K562 (cell line): ENCODE measurements around the gene EPM2A. TPM values are rescaled to one million over a fixed set of nuclear protein-coding genes. Genes with fewer than 3 reads are reported as not detected.
A peak's percentile ranks its signal among the peaks of the same experiment; 100 is the strongest.

Experiments used
- ARNT ChIP-seq, 2 experiments: fragments of 450-650 bp; IDR thresholded peaks; 2 replicates each; pipeline ENCODE4 v1.6.1; 2016; ENCODE audit warnings: mild to moderate bottlenecking in 1 of 2
- BCLAF1 ChIP-seq, 2 experiments: fragments of 450-650 bp in 1 of 2; IDR thresholded peaks; 2 replicates each; pipeline ENCODE4 v1.6.1; 2011 to 2017; ENCODE audit warnings: low read depth in 2 of 2, antibody characterized with exemption in 1 of 2, borderline replicate concordance in 1 of 2, low read length in 1 of 2, mild to moderate bottlenecking in 1 of 2, mixed read lengths in 1 of 2; ENCODE audit not compliant: control insufficient read depth in 1 of 2
- PHF20 ChIP-seq: fragments of 450-650 bp; IDR thresholded peaks from 2 replicates; pipeline ENCODE4 v1.6.1; 2018; ENCODE audit not compliant: partially characterized antibody
- ZFP91 ChIP-seq: sonication (generic); formaldehyde crosslinking; IDR thresholded peaks from 2 replicates; pipeline ENCODE4 v1.8.0; 2022; ENCODE audit warnings: mild to moderate bottlenecking, missing genetic modification reagents
- ZNF23 ChIP-seq: fragments of 250-450 bp; sonication (Bioruptor Pico); IDR thresholded peaks from 2 replicates; pipeline ENCODE4 v1.4.0; 2020; ENCODE audit warnings: mild to moderate bottlenecking
- polyA plus RNA-seq, 8 experiments: library from polyadenylated mRNA; depleted of rRNA in 4 of 8; stranded (reverse) in 5 of 8; unstranded in 3 of 8; fragments of >200 nt; fragmentation: Nextera tagmentation in 2 of 8; fragmentation: Illumina TruSeq in 1 of 8; extraction: Ambion mirVana in 2 of 8; extraction: Trizol in 1 of 8; gene quantifications; 2 replicates each; pipeline versions ENCODE4 v1.2.1 to v1.2.3, GENCODE V29; 2011 to 2014; ENCODE audit warnings: inconsistent platforms in 1 of 8, missing spikeins in 1 of 8
- total RNA-seq, 7 experiments: library from RNA; depleted of rRNA in 6 of 7; stranded (reverse); fragments of >200 nt in 6 of 7; fragmentation: Illumina TruSeq in 2 of 7; extraction: Trizol in 2 of 7; gene quantifications; 2 replicates each; pipeline versions ENCODE4 v1.2.1 to v1.2.3, GENCODE V29; 2011 to 2021; ENCODE audit warnings: low replicate concordance in 1 of 7
- TF ChIP-seq, protein P1 (sequence below): fragments of 450-650 bp; IDR thresholded peaks from 2 replicates; pipeline ENCODE4 v1.6.1; 2016; ENCODE audit warnings: mild to moderate bottlenecking, moderate library complexity
- TF ChIP-seq, protein P2 (sequence below): fragments of 250-450 bp; sonication (Bioruptor Pico); IDR thresholded peaks from 2 replicates; pipeline ENCODE4 v1.4.0; 2020; ENCODE audit warnings: borderline replicate concordance

EPM2A gene
- total and polyA plus RNA-seq, 9 of the 15 experiments (the other 6 are each of a cell fraction or from before 2014, with no cell fraction given): 0.35 to 5.3 (median 2.5) TPM

DNA sequence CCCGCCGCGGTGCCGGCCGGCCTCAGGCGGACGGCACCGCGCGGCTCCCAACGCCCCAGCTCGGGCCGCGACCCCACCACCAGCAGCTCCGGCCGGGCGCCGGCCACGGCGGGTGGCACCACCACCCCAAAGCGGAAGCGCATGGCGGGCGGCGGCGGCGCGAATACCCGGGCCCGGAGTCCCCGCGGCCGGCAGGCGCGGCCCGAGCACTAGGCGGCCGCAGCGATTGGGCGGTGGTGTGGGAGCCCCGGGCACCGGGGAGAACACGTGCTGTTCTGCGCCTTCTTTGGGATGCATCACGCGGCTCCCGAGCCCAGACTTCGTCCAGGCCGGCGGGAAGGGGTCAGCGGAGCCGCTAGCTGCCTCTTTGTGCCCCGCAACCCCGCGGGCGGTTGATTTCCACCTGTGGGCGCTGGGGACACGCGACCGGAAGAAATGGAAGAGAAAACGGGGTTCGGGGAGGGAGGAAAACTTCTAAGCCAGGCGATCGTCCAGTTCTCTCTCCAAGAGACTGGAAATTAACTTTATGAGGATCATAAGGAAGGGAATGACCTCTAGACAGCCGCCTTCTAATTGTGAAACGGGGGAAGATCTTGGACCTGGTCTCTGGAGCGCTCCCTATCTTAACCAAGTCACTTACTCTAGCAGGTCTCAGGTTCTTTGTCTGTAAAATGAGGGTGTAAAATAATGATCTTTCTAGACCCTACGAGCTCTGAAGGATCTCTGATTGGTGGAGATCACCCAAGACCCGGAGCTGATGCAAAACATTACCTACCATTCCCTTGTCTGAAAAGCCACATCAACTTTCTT is at the start of gene EPM2A (continued):
- TF ChIP-seq, protein P1, sequence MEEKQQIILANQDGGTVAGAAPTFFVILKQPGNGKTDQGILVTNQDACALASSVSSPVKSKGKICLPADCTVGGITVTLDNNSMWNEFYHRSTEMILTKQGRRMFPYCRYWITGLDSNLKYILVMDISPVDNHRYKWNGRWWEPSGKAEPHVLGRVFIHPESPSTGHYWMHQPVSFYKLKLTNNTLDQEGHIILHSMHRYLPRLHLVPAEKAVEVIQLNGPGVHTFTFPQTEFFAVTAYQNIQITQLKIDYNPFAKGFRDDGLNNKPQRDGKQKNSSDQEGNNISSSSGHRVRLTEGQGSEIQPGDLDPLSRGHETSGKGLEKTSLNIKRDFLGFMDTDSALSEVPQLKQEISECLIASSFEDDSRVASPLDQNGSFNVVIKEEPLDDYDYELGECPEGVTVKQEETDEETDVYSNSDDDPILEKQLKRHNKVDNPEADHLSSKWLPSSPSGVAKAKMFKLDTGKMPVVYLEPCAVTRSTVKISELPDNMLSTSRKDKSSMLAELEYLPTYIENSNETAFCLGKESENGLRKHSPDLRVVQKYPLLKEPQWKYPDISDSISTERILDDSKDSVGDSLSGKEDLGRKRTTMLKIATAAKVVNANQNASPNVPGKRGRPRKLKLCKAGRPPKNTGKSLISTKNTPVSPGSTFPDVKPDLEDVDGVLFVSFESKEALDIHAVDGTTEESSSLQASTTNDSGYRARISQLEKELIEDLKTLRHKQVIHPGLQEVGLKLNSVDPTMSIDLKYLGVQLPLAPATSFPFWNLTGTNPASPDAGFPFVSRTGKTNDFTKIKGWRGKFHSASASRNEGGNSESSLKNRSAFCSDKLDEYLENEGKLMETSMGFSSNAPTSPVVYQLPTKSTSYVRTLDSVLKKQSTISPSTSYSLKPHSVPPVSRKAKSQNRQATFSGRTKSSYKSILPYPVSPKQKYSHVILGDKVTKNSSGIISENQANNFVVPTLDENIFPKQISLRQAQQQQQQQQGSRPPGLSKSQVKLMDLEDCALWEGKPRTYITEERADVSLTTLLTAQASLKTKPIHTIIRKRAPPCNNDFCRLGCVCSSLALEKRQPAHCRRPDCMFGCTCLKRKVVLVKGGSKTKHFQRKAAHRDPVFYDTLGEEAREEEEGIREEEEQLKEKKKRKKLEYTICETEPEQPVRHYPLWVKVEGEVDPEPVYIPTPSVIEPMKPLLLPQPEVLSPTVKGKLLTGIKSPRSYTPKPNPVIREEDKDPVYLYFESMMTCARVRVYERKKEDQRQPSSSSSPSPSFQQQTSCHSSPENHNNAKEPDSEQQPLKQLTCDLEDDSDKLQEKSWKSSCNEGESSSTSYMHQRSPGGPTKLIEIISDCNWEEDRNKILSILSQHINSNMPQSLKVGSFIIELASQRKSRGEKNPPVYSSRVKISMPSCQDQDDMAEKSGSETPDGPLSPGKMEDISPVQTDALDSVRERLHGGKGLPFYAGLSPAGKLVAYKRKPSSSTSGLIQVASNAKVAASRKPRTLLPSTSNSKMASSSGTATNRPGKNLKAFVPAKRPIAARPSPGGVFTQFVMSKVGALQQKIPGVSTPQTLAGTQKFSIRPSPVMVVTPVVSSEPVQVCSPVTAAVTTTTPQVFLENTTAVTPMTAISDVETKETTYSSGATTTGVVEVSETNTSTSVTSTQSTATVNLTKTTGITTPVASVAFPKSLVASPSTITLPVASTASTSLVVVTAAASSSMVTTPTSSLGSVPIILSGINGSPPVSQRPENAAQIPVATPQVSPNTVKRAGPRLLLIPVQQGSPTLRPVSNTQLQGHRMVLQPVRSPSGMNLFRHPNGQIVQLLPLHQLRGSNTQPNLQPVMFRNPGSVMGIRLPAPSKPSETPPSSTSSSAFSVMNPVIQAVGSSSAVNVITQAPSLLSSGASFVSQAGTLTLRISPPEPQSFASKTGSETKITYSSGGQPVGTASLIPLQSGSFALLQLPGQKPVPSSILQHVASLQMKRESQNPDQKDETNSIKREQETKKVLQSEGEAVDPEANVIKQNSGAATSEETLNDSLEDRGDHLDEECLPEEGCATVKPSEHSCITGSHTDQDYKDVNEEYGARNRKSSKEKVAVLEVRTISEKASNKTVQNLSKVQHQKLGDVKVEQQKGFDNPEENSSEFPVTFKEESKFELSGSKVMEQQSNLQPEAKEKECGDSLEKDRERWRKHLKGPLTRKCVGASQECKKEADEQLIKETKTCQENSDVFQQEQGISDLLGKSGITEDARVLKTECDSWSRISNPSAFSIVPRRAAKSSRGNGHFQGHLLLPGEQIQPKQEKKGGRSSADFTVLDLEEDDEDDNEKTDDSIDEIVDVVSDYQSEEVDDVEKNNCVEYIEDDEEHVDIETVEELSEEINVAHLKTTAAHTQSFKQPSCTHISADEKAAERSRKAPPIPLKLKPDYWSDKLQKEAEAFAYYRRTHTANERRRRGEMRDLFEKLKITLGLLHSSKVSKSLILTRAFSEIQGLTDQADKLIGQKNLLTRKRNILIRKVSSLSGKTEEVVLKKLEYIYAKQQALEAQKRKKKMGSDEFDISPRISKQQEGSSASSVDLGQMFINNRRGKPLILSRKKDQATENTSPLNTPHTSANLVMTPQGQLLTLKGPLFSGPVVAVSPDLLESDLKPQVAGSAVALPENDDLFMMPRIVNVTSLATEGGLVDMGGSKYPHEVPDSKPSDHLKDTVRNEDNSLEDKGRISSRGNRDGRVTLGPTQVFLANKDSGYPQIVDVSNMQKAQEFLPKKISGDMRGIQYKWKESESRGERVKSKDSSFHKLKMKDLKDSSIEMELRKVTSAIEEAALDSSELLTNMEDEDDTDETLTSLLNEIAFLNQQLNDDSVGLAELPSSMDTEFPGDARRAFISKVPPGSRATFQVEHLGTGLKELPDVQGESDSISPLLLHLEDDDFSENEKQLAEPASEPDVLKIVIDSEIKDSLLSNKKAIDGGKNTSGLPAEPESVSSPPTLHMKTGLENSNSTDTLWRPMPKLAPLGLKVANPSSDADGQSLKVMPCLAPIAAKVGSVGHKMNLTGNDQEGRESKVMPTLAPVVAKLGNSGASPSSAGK: peak; percentile 97
- TF ChIP-seq PHF20: peak; percentile 17
- no peak for TF ChIP-seq BCLAF1 (IDR thresholded peaks at IDR 0.05; ENCODE audit: borderline replicate concordance in 1 of 2, control insufficient read depth in 1 of 2, low read depth in 2 of 2, low read length in 1 of 2)
- no peak for TF ChIP-seq ZNF23 (CRISPR knock-in tag)
- no peak; a peak in 1 of 4 replicates for TF ChIP-seq ARNT (IDR thresholded peaks at IDR 0.05)
- TF ChIP-seq, protein P2, sequence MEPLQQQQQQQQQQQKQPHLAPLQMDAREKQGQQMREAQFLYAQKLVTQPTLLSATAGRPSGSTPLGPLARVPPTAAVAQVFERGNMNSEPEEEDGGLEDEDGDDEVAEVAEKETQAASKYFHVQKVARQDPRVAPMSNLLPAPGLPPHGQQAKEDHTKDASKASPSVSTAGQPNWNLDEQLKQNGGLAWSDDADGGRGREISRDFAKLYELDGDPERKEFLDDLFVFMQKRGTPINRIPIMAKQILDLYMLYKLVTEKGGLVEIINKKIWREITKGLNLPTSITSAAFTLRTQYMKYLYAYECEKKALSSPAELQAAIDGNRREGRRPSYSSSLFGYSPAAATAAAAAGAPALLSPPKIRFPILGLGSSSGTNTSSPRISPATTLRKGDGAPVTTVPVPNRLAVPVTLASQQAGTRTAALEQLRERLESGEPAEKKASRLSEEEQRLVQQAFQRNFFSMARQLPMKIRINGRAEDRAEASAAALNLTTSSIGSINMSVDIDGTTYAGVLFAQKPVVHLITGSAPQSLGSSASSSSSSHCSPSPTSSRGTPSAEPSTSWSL (CRISPR knock-in tag): no peak; the same call in 1 of the 2 replicates
- TF ChIP-seq ZFP91: no peak
